GM12878 (cell line): ENCODE data around the gene FAM117B. TPM values are rescaled to one million over a fixed set of nuclear protein-coding genes. Genes with fewer than 3 reads are reported as not detected.

Experiments used
- ATAC-seq: fragments of 200-7000 bp; cut with Tn5 transposase; 3 replicates; pipeline ENCODE4 v1.9.1; 2020; ENCODE audit warnings: mild to moderate bottlenecking, moderate library complexity
- BruUV-seq: library from RNA; stranded (reverse); fragments of 400-500 nt; replicated peaks from 2 replicates; lab custom pipeline; 2021; lab: Mats Ljungman, UMichigan
- CTCF ChIA-PET: fragments of 300-600 bp; sonication (Branson Sonifier 250); formaldehyde crosslinking; extraction: SDS; loops from one replicate; lab custom pipeline; 2021; ENCODE audit warnings: inconsistent platforms; lab: Yijun Ruan, JAX
- POLR2A ChIA-PET: fragments of 350-600 bp; formaldehyde crosslinking; extraction: SDS; loops from one replicate; lab custom pipeline; 2021; ENCODE audit warnings: inconsistent platforms; lab: Charles Lee
- RAD21 ChIA-PET: fragments of 300-600 bp; sonication (Branson Sonifier 250); formaldehyde crosslinking; loops from one replicate; lab custom pipeline; 2023; ENCODE audit warnings: antibody characterized with exemption; ENCODE audit not compliant: unreplicated experiment; lab: Charles Lee
- SMC1A ChIA-PET: fragments of 300-600 bp; sonication (Branson Sonifier 250); formaldehyde crosslinking; loops from one replicate; lab custom pipeline; 2023; ENCODE audit not compliant: unreplicated experiment, uncharacterized antibody; lab: Charles Lee
- DNase-seq: peaks from one replicate; pipeline ENCODE4 v3.0.0-alpha.2; 2011; ENCODE audit warnings: low read depth, low spot score
- FAIRE-seq: peaks from 3 replicates; lab custom pipeline; 2011; peaks lifted over from hg19 to GRCh38; lab: Jason Lieb, UNC
- H2AFZ ChIP-seq: 2 replicates; pipeline ENCODE4 v1.6.0; 2011; ENCODE audit warnings: low read depth, low read length, control low read depth; ENCODE audit not compliant: control insufficient read depth
- H3K27ac ChIP-seq: 2 replicates; pipeline ENCODE4 v1.5.1; 2011; ENCODE audit warnings: control low read depth; ENCODE audit not compliant: control insufficient read depth, insufficient read depth
- H3K27me3 ChIP-seq, 2 experiments: replicated peaks in 1 of 2; 2 replicates each; pipeline versions ENCODE4 v1.6.0 to v1.6.1; 2011; ENCODE audit warnings: low read length in 1 of 2; ENCODE audit not compliant: control insufficient read depth in 2 of 2, insufficient read depth in 2 of 2
- H3K36me3 ChIP-seq, 2 experiments: 2 replicates each; pipeline ENCODE4 v1.5.1; 2011; ENCODE audit warnings: low read length in 1 of 2; ENCODE audit not compliant: control insufficient read depth in 2 of 2, insufficient read depth in 2 of 2
- H3K4me1 ChIP-seq: 2 replicates; pipeline ENCODE4 v1.6.1; 2011; ENCODE audit warnings: mild to moderate bottlenecking, low read length, moderate library complexity, mixed read lengths; ENCODE audit not compliant: control insufficient read depth, insufficient read depth
- H3K4me2 ChIP-seq: 2 replicates; pipeline ENCODE4 v1.6.0; 2011; ENCODE audit warnings: control low read depth; ENCODE audit not compliant: control insufficient read depth, insufficient read depth
- H3K4me3 ChIP-seq: fragments of 200-600 bp; sonication (generic); 2 replicates; pipeline ENCODE4 v1.5.1; 2016
- H3K79me2 ChIP-seq: 2 replicates; pipeline ENCODE4 v1.6.0; 2011; ENCODE audit warnings: low read length; ENCODE audit not compliant: control insufficient read depth, insufficient read depth
- H3K9ac ChIP-seq: 2 replicates; pipeline ENCODE4 v1.8.0; 2011; ENCODE audit warnings: low read length, control low read depth, mixed read lengths; ENCODE audit not compliant: control insufficient read depth, insufficient read depth
- H3K9me3 ChIP-seq: replicated peaks from 3 replicates; pipeline ENCODE4 v1.5.1; 2011; ENCODE audit warnings: mild to moderate bottlenecking, low read length; ENCODE audit not compliant: control insufficient read depth, insufficient read depth
- H4K20me1 ChIP-seq: 2 replicates; pipeline ENCODE4 v1.6.0; 2011; ENCODE audit not compliant: control insufficient read depth, insufficient read depth
- CEBPB ChIP-seq, 2 experiments: fragments of 150-350 bp in 1 of 2; IDR thresholded peaks; 2 replicates each; pipeline ENCODE4 v1.6.1; 2012 to 2014; ENCODE audit warnings: low read depth in 2 of 2, low read length in 2 of 2, borderline replicate concordance in 1 of 2, inconsistent platforms in 1 of 2
- EED ChIP-seq: sonication (generic); IDR thresholded peaks from 2 replicates; pipeline ENCODE4 v1.6.1; 2016; ENCODE audit warnings: antibody characterized with exemption, low read depth
- FOXM1 ChIP-seq: IDR thresholded peaks from 2 replicates; pipeline ENCODE4 v1.6.1; 2012; ENCODE audit warnings: low read depth, mild to moderate bottlenecking, inconsistent platforms, low read length, moderate library complexity
- RUNX3 ChIP-seq: IDR thresholded peaks from 2 replicates; pipeline ENCODE4 v1.6.1; 2012; ENCODE audit warnings: low read length, inconsistent platforms
- STAT1 ChIP-seq: fragments of 450-650 bp; conservative IDR thresholded peaks from 2 replicates; pipeline ENCODE4 v1.6.1; 2014; ENCODE audit warnings: antibody characterized with exemption, mild to moderate bottlenecking
- SUPT20H ChIP-seq: IDR thresholded peaks from 2 replicates; pipeline ENCODE4 v1.6.1; 2011; ENCODE audit warnings: low read depth, mild to moderate bottlenecking, low read length, moderate library complexity, borderline replicate concordance; ENCODE audit not compliant: control insufficient read depth
- TAF1 ChIP-seq: IDR thresholded peaks from 2 replicates; pipeline ENCODE4 v1.6.1; 2011; ENCODE audit warnings: mild to moderate bottlenecking, low read depth, low read length, borderline replicate concordance
- WGBS: methylation state at CpG from one replicate; pipeline ENCODE4 v1.1.6; 2016; ENCODE audit warnings: low lambda C conversion rate; ENCODE audit not compliant: insufficient replicate concordance, insufficient coverage; ENCODE audit errors: missing lambda C conversion rate; 5-methylcytosine and 5-hydroxymethylcytosine counted together
- in situ Hi-C: fragments of 300-500 bp; cut with MboI; formaldehyde crosslinking; loops from 9 replicates; pipeline ENCODE4 v1.14.3; 2018; ENCODE audit warnings: mixed read lengths
- intact Hi-C: fragments of 100-400 bp; cut with micrococcal nuclease; formaldehyde crosslinking; loops from one replicate; pipeline ENCODE4 v1.14.2; 2022; ENCODE audit not compliant: unreplicated experiment
- polyA plus RNA-seq, 11 experiments: library from polyadenylated mRNA; depleted of rRNA in 4 of 11; unstranded in 6 of 11; stranded (reverse) in 5 of 11; fragments of >200 nt; fragmentation: Nextera tagmentation in 4 of 11; fragmentation: Illumina TruSeq in 1 of 11; extraction: Ambion mirVana in 4 of 11; extraction: Trizol in 1 of 11; gene quantifications; 1 replicate in 1 of 11; 2 replicates in 10 of 11; pipeline versions ENCODE4 v1.2.1 to v1.2.3, GENCODE V29; 2011 to 2016; ENCODE audit warnings: inconsistent platforms in 2 of 11, missing spikeins in 2 of 11, low read depth in 1 of 11
- total RNA-seq, 4 experiments: library from RNA; depleted of rRNA in 3 of 4; stranded (reverse); fragments of >200 nt in 3 of 4; fragmentation: Illumina TruSeq in 1 of 4; extraction: Trizol in 1 of 4; gene quantifications; 2 replicates each; pipeline versions ENCODE4 v1.2.1 to v1.2.3, GENCODE V29; 2013 to 2021
- TF ChIP-seq, protein P1 (sequence below): fragments of 450-650 bp; IDR thresholded peaks from 2 replicates; pipeline ENCODE4 v1.6.1; 2017; ENCODE audit warnings: mild to moderate bottlenecking, low read depth, inconsistent platforms; ENCODE audit not compliant: poor library complexity, severe bottlenecking
- TF ChIP-seq, protein P2 (sequence below): IDR thresholded peaks from 2 replicates; pipeline ENCODE4 v1.6.1; 2011; ENCODE audit warnings: borderline replicate concordance, low read depth, mild to moderate bottlenecking, moderate library complexity, mixed read lengths, low read length; ENCODE audit not compliant: insufficient read depth; ENCODE audit errors: extremely low read length

The FAM117B gene
- total and polyA plus RNA-seq, 10 of the 15 experiments (the other 5 are each of a cell fraction or from before 2014, with no cell fraction given): 1.6 to 7.6 (median 4.2) TPM

DNA sequence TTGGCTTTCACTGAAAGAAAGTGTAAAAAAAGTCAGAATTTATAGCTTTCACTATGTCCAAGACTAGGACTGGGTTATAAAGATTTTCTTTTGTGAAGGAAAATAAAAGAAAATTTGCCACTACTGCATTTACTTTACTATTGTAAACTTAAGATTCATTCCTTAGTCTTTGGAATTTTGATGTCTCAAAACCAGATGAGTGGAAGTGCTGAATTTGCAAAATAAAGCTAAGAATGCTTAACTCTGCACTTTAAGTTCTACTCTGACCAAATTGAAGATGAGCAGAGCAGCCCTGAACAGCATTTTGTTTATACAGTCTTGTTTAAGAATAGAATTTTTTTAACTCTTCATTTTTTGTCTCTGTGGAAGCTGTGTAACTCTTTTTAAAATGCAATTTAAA, 134.4 kb downstream of the FAM117B start (continued):
- TF ChIP-seq, protein P1, sequence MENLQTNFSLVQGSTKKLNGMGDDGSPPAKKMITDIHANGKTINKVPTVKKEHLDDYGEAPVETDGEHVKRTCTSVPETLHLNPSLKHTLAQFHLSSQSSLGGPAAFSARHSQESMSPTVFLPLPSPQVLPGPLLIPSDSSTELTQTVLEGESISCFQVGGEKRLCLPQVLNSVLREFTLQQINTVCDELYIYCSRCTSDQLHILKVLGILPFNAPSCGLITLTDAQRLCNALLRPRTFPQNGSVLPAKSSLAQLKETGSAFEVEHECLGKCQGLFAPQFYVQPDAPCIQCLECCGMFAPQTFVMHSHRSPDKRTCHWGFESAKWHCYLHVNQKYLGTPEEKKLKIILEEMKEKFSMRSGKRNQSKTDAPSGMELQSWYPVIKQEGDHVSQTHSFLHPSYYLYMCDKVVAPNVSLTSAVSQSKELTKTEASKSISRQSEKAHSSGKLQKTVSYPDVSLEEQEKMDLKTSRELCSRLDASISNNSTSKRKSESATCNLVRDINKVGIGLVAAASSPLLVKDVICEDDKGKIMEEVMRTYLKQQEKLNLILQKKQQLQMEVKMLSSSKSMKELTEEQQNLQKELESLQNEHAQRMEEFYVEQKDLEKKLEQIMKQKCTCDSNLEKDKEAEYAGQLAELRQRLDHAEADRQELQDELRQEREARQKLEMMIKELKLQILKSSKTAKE: no peak
- TF ChIP-seq STAT1: no peak

DNA sequence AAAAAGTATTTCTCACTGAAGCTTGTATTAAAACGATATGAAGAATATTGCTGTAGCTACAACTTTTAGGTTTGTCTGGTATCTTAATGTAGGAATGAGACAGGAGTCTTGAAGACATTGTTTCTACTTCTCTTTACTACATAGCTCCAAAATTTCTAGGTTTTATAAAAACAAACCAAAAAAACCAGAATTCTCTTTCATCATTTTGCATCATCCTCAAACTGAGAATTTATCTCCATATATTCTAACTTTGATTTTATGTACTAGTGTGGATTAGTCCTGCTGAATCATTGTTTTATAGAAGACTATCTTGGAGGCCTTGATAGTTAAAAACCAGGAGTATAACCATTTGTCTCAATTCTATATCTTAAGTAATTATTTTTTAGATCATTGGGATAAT, 136.6 kb downstream of the FAM117B start:
- ChIA-PET POLR2A (interaction anchor here (0.6 kb wide), 1 partner anchor 350 kb away, joined by 3 read pairs; no protein-coding TSS in a partner anchor), SMC1A (interaction anchor here (1.8 kb wide), 1 partner anchor 28 kb away, joined by 3 read pairs; no protein-coding TSS in a partner anchor), RAD21 (no interaction called here), CTCF (interaction anchor here (1.0 to 1.3 kb wide), 2 partner anchors 16 to 183 kb away, joined by 3 read pairs; no protein-coding TSS in a partner anchor)
- H3K27ac ChIP-seq: no peak overlapping the region
- no peaks in the 10 kb centered on the region for H3K4me1 ChIP-seq
- FAIRE-seq (no peak), ATAC-seq (no peak), DNase-seq (no peak)
- H3K4me3 ChIP-seq: no peak overlapping the region
- BruUV-seq: no TSS peak
- H3K27me3 ChIP-seq: no peaks in the 10 kb centered on the region
- no peaks in the 10 kb centered on the region for H3K9me3 ChIP-seq
- H3K4me2 ChIP-seq: no peak overlapping the region
- H3K79me2 ChIP-seq: no peaks in the 10 kb centered on the region
- no peak overlapping the region for H3K9ac ChIP-seq
- TF ChIP-seq RUNX3: no peak
- TF ChIP-seq SUPT20H: no peak
- TF ChIP-seq EED: no peak
- no peak for TF ChIP-seq TAF1
- TF ChIP-seq, protein P2, sequence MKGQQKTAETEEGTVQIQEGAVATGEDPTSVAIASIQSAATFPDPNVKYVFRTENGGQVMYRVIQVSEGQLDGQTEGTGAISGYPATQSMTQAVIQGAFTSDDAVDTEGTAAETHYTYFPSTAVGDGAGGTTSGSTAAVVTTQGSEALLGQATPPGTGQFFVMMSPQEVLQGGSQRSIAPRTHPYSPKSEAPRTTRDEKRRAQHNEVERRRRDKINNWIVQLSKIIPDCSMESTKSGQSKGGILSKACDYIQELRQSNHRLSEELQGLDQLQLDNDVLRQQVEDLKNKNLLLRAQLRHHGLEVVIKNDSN: no peak
- TF ChIP-seq CEBPB (IDR thresholded peaks at IDR 0.05; ENCODE audit: borderline replicate concordance in 1 of 2, low read depth in 2 of 2, low read length in 2 of 2): no peak
- TF ChIP-seq FOXM1: no peak
- H3K36me3 ChIP-seq: no peaks in the 10 kb centered on the region
- H4K20me1 ChIP-seq: no peaks in the 10 kb centered on the region
- H2AFZ ChIP-seq: no peak overlapping the region
- in situ Hi-C loops: no loop called here
- intact Hi-C loops: no loop called here
- WGBS: 96% methylated on average over 1 of the region's 1 CpG
